GM18519 (cell line): ENCODE results near the gene VWA8.

Experiments
- ATAC-seq: cut with Tn5 transposase; IDR thresholded peaks from one replicate; pipeline ENCODE4 v1.9.1; 2021; ENCODE audit warnings: mild to moderate bottlenecking, moderate library complexity; ENCODE audit not compliant: unreplicated experiment, low FRiP score

Gene VWA8

GRCh38 chr13:41960637-41961465 is at the start of gene VWA8:
Gene VWA8 (minus strand): TSS chr13:41961109. CDS start chr13:41961015, 94 bp downstream.
- ATAC-seq = peak; percentile 82

DNA sequence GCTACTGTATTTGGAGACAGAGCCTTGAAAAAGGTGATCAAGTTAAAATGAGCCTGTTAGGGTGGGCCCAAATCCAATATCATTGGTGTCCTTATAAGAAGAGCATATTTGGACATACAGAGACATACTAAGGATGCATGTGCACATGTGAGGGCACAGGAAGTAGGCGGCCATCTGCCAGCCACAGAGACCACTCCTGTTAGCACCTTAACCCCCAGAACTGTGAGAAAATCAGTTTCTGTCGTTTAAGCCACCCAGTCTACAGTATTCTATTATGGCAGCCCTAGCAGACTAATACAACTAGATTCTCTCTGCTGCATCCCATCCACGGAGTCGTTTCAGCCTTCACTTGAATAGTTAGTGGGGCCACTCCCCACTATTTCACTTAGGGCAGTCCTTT is 48.1 kb upstream of the VWA8 start:
- ATAC-seq = no peak

DNA sequence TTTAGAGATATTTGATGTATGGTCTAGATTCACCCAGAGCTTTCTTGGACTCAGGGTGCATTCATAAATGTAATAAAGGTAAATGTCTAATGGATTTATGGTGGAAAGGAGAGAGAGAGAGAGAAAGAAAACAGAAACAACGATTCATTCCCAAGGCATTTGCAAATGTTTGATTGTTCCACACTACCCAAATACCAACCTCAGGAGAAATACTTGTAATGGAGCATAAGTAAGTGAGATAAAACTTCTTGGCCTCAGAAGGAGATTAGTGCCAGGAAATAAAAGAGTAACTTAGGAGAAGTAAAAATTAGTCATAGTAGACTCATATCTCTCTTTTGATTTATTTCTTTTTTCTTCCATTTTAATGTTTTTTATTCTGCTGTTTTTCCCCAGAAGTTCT is 46.9 kb upstream of the VWA8 start:
- no peak for ATAC-seq

DNA sequence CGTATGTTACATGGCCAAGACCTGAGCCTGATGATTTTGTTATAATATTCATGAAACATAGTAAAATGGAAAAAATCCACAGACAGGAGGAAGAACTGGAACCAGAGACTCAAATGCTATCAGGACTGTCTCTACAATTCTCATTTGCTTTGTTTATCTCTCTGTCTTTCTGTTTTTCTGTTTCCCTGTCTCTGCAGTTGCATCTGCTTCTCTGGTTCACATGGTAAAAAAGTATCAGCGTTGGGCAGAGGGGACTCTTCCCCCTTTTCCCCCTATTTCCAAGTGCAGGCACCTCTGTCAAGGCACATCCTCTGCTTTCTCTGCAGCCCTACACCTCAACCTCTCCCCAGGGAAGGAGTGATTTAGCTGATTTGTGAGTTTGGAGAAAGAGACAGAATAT is 41.2 kb upstream of the VWA8 start:
- no peak for ATAC-seq

DNA sequence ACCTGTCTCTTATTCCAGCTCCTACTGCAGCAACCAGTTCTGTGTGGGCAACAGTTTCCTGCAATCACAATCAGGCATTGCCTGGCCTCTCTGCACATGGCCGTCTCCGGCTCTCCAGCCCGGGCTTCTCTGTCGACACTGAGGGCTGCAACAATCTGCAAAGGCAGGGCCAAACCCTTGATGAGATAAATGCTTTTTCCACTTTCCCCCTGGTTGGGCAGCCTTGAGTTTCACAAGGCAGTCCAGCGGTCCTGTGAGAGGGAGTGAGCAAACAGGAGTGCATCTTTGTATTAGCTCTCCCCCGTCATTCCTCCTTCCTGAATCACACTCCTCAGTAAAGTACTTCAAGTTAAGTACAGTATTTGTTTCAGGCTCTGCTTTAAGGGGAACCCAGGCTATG is 40.7 kb upstream of the VWA8 start:
- ATAC-seq = no peak

DNA sequence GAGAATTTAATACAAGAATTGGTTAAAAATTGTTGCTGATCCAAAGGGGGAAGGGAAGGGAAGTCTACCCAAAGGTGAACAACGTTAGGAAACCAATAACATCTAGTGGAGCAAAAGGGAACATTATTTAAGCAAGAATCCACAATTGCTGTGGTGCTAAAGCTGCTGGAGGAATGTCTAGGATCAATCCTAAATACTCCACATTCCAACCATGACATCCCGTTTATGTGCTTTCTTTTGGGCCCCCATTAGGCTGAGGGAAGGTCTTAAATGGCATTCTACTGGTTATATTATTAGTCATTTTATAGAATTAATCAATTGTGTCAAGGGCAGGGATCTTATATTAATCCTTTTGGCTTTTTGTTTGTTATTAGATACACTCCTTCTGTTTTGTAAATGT is 39.9 kb upstream of the VWA8 start:
- ATAC-seq = no peak

GRCh38 chr13:41997396-41997795 is 36.5 kb upstream of the VWA8 start:
- no peak for ATAC-seq

- no peak for ATAC-seq
These were observed 35.0 kb upstream of the VWA8 start for GRCh38 chr13:41995946-41996345.

DNA sequence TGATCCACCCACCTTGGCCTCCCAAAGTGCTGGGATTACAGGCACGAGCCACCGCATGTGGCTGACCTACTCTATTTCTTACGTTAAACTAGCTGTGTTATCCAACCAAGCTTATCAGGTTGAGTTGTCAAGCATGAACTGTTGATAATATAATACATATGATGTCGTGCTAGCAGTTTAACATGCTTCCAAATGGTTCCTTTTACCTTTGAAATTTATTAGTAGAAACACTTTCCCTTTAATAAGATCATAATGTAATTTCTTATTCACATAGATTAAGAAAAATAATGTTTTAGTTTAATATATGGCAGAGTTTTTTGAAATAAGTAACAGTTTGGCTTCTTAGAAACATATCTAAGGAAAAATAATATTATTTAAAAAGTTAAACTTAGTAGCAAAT is 34.4 kb upstream of the VWA8 start:
- ATAC-seq = no peak

- no peak for ATAC-seq
These were observed 33.8 kb upstream of the VWA8 start for GRCh38 chr13:41994696-41995095.

DNA sequence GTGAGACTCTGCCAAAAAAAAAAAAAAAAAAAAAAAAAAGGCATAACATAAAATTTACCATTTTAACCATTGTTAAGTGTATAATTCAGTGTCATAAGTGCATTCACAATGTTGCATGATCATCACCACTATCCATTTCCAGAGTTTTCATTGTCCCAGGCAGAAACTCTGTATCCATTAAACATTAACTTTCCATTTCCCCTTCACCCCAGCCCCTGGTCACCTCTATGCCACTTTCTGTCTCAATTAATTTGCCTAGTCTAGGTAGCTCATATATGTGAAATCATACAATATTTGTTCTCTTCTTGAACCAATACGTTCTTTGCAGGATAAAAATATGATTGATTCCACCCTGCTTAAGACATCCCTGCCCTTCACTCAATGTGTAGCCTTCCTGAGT is 31.0 kb upstream of the VWA8 start:
- ATAC-seq = no peak

DNA sequence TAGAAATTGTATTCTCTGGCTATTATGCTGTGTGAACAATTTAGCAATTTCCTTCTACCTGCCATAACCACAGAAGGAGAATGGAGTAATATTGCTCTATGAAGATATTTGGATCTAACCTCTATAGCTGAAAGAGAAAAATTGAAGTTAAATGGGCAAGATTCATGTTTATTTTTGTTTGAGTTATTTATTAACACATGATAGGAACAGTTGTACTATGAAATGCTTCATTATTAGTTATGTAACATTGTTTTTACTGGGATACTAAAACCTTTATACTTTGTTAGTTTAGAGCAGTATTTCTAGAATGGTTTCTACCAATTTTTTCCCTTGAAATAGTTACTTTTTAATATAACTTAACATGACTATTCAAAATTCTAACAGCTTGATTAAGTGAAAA is 27.3 kb upstream of the VWA8 start:
- no peak for ATAC-seq

GRCh38 chr13:41985788-41986508 is 25.0 kb upstream of the VWA8 start:
- no peak for ATAC-seq

DNA sequence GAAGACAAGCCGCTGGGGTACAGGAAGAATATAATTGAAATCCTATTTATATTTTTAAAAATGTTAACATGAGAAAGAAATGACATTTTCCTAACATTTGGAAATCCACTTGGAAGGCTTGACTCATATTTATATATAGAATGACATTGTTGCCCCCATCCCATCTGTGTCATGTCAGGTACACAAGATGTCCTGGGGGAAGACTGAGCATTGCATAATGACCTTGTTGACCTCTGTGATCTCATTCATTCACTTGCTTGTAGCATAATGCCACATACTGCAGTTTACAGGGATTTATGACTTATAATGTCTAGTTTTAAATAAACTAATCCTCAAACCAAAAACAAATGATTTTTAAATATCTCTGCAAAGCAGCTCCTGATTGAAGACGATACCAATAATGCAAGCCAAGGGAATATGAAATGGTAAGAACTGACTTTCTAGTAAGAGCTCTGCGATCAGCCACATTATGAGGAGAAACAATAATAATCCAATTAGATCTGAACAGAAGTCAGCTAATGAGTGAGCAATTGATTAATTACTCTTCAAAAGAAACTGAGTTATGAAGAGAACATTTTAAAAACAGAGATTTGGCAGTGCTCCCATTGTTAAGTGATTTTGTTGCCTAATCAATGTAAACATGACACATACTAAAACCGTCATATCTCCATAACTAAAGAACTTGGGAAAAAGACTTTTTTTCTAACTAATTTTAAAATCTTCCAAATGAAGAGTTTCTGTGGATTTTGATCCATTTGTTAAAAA is 21.2 kb upstream of the VWA8 start:
- no peak for ATAC-seq

DNA sequence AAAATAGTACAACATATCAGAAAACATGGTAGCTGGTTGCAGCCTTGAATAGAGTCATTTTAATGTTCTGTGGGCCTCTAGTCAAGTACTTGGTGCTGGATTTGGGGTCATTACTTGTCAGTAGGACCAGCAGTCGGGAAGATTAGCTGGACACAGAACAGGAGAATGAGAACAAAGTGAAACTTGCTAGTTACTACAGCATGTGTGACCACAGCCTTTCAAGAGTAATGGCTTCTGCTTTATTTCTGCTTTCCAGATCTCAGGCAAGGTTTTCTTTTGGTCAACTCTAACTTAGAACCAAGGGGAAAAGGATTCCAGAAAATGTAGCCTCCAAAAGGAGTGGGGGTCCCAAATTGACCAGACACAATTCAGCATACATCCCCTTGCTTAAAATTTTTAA is 17.1 kb upstream of the VWA8 start:
- ATAC-seq = no peak

GRCh38 chr13:41976476-41976875 is 15.6 kb upstream of the VWA8 start:
- ATAC-seq = no peak

DNA sequence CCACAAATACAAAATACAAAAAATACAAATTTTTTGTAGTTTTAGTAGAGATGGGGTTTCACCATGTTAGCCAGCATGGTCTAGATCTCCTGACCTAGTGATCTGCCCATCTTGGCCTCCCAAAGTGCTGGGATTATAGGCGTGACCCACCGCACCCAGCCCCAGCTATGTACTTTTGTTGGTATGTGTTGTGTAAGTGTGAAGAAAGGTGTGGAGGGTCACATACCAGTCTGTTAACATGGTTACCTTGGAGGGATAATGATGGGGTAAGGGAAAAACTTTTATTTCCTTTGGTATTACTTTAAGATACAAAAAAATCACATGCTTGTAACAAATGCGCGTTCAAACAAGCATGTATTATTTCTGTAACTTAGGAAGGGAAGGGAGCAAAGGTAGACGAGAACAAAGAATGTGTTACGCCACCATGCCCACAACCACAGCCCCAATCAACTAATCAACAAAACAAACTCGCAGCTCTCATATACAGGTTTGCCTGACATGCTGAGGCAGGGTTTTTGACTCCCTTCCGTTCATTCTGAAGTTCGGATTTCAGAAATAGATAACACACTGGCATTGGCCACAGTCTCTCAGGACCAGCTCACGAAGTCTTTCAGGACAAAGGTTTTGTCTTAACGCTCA is 13.5 kb upstream of the VWA8 start:
- ATAC-seq = no peak

- ATAC-seq = no peak
These were observed 12.4 kb upstream of the VWA8 start for GRCh38 chr13:41973247-41973741.

- ATAC-seq = no peak
These were observed 10.9 kb upstream of the VWA8 start for GRCh38 chr13:41971848-41972247.

DNA sequence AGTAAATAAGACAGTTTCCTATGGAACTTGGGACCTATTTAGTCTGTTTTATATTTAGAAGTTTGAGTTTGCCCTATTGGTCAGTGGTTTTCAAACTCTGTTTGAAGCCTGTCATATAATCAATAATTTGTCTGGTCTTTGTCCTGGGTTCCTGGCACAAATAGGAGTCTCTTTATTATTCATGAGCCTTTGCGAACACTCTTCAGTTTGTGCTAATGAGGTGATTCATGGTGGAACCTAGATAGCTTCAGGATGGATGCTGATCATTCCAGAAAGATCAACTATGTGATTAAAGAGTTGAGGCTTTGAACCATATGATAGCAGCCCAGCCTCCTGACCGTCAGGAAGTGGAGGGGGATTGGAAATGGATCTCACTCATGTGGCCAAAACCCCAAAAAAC is 10.0 kb upstream of the VWA8 start:
- ATAC-seq = no peak

- ATAC-seq = no peak
These were observed 9.1 kb upstream of the VWA8 start for GRCh38 chr13:41970022-41970421.
